ENCODE results near the gene CXCL13.
"Not testable (repeated sequence)": the region's sequence is repeated elsewhere in the genome, so short reads cannot be mapped to it uniquely, and the experiment has no call there.

CXCL13 gene

DNA sequence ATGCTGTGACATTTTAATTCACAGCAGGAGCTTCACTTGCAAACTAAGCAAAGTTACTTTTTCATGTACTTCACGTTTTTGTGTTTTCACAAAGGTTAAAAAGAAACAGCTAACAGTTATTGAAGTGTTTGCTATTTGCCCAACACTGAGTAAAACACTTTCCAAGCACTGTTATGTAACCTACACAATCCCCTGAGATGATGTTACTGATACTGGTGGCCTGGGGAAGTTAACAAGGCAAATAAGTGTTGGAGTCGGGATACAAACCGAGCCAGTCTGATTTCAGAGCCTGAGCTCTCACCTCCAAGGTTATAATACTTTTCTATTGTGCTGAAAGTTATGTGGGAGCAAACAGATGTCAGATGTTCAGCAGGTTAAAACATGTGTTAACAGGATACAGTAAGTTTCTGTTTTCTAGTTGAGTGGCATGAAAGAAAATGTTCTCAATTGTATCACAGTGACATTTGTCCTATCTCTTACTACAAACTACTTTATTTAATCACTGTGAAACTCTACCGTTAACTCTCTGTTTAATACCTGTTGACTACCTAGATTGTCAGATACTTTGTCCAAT, 3.9 kb upstream of the CXCL13 start:
- DNase-seq (ENCODE audit: low read depth): no peak

DNA sequence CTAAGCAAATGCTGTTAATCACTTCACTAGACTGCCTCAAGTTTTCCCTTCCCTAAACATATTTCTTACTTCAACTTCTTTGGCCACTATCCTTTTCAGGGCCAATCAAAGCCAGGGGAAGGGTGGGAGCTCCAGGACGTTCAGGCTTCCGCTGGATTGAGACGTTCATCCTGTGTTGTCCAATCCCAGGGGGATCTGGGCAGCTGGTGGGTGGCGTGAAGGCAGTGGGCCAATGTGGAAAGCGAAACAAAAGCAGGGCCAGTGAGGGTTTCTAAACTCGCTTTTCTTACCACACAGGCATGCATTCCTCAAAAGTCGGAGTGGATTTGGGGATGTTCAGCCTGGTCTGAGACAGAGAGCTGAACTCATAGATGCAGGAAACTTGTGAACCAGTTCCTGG, 7.6 kb downstream of the CXCL13 start:
- no peak for DNase-seq (ENCODE audit: low read depth)

DNA sequence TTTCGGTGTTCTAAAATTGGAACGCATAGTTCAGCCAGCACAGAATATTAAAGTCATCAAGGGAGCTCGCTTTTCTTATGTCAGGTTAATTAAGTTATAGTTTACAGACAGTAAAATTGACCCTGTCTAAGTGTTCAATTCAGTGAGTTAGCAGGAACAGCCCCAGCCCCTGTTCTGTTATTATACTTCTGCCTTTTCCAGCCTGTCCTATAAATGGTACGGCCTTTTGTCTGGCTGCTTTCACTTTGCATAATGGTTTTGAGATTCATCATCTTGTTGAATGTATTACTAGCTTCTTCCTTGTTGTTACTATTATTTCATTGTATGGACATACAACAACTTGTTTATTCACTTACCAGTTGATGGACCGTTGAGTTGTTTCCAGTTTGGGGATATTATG, 9.5 kb downstream of the CXCL13 start:
- DNase-seq (ENCODE audit: low read depth): no peak

DNA sequence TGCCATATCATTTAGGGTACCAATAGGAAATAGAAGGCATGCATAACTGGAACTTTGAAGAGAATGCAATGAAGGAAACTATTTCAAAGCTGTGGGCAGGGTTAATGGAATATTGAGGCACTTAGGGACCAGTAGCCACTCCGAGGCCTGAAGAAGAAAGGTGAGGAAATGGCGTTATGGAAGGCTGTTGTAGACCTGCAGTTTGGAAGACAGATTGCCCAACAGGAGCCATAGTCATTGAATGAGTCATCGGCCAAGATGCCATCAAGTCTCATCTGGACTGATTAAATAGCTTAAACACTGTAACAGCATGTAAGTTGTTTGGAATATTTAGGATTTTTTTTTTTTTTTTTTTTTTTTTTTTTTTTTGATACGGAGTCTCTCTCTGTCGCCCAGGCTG, 11.6 kb downstream of the CXCL13 start:
- DNase-seq (ENCODE audit: low read depth): peak; percentile 35

DNA sequence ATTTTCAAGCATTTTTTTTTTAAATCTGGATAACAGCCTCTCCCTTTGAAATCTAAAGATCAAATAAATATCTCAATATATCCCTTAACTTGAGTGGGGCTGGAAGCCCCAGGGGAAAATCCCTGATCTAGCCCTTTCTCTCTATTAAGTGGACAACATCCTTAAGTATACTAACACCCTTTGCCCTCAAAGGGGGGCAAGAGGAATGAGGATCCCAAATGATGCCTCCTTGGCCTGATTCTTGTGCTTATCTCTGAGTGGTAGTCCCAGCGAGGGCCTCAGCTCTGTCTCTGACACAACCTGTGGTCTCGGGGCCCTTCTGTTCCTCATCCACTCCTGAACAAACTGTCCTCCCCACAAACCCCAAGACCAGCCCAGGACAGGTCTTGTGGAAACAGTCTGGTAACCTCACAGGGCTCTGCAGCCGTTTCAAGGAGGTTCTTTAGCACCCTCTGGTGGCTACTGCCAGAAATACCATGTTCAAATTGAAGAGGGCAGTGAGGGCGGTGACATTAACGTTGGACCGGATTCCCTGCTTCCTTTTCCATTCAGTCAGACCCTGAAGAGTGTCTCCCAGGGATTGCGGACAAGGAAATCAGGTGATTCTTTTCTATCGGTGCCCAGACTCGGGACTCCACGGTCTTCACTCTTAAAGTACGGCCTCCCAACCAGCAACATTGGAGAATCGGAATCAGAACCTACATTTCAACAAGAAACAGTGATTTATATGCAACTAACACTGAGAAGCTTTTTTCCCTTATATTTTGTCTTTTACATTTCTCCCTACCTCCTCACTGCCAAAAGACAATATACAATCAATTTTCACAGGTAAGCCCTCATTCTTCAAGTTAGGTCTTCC, 13.0 kb downstream of the CXCL13 start:
- peak; percentile 74 for DNase-seq (ENCODE audit: low read depth)

DNA sequence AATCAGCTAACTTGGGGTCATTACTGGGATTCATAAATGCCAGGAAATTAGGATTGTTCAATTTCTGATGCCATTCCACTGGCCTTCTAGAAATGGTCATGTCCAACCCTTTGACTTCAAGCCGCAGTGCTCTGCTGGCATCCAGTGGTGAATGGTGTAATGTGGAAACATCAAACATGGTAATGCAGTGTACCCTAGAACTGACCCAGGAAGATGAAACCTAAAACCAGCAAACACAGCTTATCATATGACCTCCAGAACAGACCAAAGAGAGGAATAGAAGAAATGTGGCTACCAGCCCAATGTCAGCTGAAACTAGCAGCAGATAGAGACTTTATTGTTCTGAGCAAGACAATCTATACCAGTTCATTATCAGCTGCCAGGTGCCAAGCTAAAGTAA, 13.8 kb downstream of the CXCL13 start:
- no peak for DNase-seq (ENCODE audit: low read depth)

DNA sequence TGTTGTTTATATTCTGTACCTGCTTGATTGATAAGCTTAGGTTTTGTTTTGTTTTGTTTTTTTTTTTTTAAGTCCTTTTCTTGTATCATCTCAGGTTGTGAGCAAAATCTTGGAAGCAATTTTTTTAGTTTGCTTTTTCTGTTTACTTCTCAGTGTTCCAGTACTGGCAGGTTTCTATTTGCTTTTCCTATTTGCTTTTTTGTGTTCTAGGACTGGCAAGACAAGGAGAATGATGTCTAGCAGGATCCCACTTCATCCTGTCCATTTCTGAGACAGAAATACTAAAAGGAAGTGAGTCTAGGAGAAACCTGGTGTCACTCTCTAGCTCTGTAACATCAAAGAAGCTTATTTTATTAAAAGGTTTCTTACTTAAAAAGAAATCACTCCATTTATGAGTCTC, 15.6 kb downstream of the CXCL13 start:
- no peak for DNase-seq (ENCODE audit: low read depth)

DNA sequence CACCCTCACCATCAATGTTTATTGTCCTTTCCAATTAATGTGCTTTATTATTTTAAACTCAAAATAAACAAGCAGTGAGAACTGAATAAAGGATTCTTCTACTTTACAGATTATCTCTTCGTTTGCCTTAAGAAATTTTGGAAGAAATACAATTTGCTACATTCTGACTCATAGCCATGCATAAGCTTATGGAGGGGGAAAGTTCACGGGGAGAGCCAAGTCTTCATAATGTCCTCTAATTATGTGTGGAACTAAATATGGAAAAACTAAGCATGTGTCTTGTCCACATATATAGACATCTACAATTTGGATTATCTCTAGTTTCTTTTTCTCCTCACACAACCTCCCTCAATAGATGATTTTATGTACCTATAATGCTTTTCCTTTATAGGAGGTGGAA, 17.5 kb downstream of the CXCL13 start:
- DNase-seq (ENCODE audit: low read depth): no peak

DNA sequence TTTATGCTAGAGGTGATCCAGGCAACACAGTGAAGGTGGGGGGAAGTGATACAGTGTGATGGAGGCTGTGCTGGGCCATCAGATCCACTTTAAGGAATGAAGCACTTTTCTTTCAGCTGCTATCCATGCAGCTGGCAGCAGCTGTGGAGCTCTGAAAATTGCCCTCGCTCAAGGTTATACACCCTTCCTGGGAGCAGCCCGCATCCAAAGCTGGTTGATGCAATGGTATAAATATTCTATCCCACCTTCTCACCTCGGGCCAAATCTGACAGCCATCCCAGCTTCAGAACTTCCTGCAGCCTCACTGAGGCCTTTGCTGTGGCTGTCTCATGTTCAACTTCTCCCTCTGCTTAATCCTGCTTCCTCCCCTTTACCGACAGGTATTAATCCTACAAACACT, 18.6 kb downstream of the CXCL13 start:
- no peak for DNase-seq (ENCODE audit: low read depth)

DNA sequence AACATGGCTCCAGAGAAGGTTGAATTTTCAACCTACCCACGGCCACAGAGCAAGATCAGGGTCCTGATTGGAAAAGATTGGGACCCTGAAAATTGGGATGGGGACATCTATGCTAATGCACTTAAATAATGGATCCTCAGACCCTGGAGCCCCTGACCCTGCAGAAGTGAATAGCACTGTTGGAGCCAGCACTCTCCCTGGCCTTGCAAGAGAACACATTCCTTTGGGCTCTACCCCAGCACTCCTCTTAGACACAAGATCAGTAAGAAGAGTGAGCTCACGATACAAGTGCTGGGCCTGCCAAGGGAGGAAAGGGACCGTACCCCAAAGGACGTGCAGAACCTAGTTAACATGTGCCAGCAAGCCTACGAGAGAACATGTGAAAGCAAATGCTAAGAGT, 19.9 kb downstream of the CXCL13 start:
- no peak for DNase-seq (ENCODE audit: low read depth)

DNA sequence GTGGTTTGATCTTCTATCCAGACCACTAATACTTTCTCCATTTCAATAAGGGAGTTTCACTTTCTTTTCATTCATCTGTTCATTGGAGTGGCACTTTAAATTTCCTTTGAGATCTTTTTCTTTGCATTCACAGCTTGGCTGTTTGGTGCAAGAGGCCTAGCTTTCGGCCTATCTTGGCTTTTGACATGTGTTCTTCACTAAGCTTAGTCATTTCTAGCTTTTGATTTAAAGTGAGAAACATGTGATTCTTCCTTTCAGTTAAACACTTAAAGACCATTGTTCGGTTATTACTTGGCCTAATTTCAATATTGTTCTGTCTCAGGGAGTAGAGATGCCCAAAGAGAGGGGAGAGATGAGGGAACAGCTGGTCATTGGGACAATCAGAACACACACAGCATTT, 24.3 kb downstream of the CXCL13 start:
- no peak for DNase-seq (ENCODE audit: low read depth)

DNA sequence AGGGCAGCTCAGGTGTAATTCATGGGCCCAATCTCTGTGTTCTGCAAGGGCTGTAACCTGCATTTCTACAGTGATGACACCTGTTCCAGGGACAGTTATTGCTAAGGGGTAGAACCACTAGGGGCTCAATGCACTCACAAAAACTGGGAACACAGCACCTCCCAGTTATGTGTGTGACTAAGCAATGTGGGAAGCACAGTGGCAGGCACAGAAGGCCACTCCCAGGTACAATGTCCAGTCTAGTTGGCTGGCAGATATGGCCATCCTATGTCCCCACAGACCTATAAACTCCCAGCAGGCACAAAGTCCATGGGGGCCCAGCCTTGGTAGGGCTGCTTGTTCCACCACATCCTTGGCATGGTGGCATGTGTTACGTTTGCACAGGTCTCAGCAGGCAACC, 25.7 kb downstream of the CXCL13 start:
- no peak for DNase-seq (ENCODE audit: low read depth)

DNA sequence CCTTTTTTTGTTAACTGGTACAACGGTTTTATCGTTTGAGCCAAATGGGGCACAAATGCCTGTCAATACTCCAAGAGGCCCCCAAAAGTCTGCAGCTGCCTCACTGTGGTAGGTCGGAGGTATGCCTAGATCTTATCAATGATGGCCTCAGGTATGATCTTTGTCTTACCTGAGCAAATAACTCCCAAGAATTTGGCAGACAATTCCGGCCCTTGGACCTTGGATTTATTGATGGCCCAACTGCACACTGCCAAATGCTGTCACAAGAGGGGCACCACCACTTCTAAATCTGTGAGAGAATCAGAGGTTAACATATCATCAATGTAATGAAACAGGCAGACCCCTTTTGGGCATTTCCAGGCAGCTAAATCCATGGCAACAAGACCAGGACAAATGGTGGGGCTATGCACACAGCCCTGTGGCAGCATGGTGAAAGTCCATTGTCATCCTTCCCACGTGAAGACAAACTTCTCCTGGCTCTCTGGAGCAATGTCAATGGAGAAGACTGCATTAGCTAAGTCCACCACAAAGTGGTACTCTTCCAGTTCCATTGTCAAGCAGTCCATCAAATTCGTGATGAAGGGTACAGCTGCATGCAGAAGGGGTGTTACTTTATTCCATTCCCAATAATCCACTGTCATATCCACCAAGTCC, 28.6 kb downstream of the CXCL13 start:
- no peak for DNase-seq (ENCODE audit: low read depth)

DNA sequence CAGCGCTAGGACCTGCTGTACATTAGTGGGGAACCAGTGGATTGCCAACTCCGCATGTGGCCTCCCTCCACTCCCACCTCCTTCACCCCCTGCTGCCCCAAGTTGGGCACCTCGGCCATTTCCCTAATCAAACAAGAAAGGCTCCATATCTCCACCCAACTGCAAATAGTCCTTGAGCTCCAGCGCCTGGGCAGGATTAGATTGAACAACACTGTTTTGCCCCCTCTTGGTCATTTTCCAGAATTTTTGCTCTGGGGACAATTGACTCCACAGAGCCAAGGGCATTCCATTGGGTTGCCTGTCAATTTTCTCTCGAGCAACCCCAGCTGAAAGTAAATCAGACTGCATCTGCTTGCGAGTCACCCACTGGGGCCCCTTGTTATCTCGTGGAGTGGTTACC, 29.6 kb downstream of the CXCL13 start:
- no peak for DNase-seq (ENCODE audit: low read depth)

DNA sequence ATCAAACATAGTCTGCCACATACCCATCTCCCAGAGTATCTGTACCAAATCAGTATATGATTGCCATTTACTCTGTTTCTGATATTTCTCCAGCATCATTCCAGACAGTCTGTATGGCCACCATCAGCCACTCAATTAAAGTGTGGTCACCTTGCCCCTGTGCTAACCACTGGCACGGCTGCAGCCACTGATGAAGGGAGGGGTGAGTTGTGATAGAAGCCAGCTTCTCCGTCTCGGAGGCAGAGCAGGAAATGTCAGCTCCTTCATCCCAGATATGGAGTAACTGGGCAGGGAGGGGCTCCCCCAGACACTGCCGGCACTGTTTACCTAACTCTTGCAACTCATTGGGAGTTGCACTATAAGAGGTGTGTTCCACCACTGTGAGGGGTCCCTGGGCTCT, 30.3 kb downstream of the CXCL13 start:
- DNase-seq (ENCODE audit: low read depth): no peak

DNA sequence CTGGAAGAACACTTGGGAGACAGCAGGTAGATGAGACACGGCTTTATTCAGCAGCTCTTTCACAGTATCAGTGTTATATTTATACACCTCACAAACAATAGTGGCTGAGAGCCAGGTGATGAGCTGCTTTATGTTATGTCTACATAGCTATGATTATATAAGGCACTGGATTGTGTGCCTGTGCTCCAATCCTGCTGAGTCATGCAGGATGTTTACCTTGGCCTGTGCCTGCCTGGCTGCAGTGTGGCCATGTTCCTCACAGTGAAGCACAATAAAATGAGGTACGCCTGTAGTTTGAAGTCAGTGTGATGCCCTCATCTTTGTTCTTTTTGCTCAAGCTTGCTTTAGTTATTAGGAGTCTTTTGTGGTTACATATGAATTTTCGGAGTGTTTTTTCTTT, 31.3 kb downstream of the CXCL13 start:
- peak; percentile 75 for DNase-seq (ENCODE audit: low read depth)

DNA sequence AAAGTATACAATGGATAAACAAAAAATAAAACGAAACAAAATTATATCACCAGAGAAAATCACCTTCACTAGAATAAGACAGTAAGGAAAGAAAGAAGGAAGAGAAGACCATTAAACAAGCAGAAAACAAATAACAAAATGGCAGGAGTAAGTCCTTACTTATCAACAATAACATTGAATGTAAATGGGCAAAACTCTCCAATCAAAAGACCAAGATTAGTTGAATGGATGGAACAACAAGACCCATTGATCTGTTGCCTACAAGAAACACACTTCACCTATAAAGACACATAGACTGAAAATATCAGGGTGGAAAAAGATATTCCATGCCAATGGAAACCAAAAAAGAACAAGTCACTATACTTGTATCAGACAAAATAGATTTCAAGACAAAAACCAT, 38.4 kb downstream of the CXCL13 start:
- not testable (repeated sequence) for DNase-seq (ENCODE audit: low read depth)

DNA sequence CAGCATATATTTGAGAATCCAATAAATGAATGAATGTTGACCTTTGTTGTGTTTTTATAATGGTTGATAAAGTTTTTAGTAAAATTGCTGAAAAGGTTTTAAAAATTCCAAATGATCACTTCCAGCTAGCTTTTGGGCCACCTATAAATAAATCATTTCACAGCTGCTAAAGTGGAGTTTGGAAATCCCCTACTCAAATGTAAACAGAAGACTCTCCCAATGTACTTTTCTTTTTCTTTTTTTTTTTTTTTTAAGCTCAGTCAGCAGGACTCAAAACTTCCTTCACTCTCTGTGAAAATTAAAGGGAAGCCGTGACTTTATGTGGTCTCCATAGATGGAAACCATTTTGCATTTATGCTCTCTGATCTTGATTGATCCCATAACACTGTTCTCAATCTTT, 45.2 kb downstream of the CXCL13 start:
- no peak for DNase-seq (ENCODE audit: low read depth)

DNA sequence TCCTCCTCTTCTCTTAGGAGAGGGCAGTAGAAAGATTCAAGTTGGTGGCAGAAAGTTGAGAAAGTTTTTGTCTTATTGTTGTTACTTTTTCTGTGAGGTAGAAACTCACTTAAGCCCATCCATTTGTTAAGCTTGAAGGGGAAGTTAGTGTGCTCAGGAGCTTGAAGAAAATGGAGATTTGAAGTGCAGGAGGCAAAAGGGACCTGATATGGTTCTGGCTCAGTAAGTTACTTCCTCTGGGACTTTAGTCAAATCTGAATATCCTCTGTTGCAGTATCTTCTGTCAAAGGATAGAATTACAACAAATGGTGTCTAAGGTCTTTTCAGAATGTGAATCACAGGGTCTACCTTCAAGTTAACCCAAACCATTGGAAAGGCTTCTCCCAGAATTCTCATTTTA, 46.2 kb downstream of the CXCL13 start:
- no peak for DNase-seq (ENCODE audit: low read depth)

DNA sequence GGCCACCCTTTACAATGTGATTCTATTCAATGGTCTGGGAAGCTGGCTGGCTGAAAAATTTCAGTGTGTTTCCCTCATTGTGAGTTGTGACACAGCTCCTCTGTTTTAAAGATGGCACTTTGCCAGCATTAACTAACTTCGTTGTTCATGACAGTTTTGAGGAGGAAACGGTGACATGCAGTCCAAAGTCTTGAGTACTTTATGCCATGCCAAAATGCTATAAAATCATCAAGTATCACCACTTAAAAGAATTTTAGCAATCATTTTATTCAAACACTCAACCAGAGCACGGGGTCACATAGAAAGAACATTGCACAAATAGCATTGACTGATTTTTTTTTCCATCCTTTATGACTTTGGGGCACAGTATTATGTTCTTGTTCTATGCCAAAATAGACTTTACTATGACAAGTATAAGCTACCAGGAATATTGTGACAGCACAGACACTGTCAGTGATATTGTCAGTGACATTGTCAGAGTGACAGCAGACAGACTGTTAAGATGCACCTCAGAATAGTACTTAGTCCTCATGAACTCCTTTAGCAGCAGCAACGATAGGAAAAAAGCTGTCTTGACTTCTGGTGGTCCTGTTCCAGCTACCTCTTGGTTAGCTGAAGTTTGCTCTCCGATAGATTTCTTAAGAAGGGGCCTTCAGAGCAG, 46.7 kb downstream of the CXCL13 start:
- no peak for DNase-seq (ENCODE audit: low read depth)

DNA sequence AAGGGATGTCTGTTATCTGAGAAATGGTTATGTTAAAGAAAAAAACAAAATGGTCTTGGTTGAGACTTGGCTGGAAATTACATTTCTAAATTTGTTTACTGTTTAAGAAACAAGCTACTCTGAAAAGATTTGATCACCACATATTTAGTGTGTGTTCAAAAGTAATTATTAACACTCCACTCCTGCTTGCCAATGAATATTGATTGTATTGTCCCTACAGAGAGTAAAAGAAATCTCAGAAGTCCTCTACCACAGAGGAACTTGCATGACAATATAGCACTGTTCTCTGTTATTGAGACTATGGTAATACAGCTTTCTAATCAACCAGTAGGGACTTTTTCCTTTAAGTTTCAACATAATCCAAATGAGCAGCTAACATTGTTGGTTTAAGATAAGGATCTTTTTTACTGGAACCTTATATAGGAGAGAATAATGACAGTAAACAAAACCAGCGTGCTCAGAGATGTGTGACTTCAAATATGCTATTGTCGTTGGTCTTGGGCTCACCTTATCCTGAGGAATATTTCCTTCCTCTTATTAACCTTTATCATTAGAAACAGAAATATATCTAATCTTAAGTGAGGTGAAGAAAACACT, 47.6 kb downstream of the CXCL13 start:
- DNase-seq (ENCODE audit: low read depth): no peak

DNA sequence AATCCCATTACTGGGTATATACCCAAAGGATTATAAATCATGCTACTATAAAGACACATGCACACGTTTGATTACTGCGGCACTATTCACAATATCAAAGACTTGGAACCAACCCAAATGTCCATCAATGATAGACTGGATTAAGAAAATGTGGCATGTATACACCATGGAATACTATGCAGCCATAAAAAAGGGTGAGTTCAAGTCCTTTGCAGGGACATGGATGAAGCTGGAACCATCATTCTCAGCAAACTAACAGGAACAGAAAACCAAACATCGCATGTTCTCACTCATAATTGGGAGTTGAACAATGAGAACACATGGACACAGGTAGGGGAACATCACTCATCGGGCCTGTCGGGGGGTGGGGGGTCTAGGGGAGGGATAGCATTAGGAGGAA, 54.7 kb downstream of the CXCL13 start:
- not testable (repeated sequence) for DNase-seq (ENCODE audit: low read depth)

All from EH (cell line).